Measurements from ENCODE around the gene MCTP1.

The MCTP1 gene

GRCh38 chr5:95075111-95075510, 209.8 kb downstream of the MCTP1 start:
- no peak for DNase-seq (ENCODE audit: low read depth in 3 of 3)

GRCh38 chr5:95072281-95072680, 212.6 kb downstream of the MCTP1 start:
- no peak for DNase-seq (ENCODE audit: low read depth in 3 of 3)

GRCh38 chr5:95070866-95071265, 214.0 kb downstream of the MCTP1 start:
- no peak for DNase-seq (ENCODE audit: low read depth in 3 of 3)

- DNase-seq (ENCODE audit: low read depth in 3 of 3) = no peak
Measured at GRCh38 chr5:95070453-95070852, 214.4 kb downstream of the MCTP1 start.

GRCh38 chr5:95069948-95070347, 214.9 kb downstream of the MCTP1 start:
- no peak for DNase-seq (ENCODE audit: low read depth in 3 of 3)

- DNase-seq (ENCODE audit: low read depth in 3 of 3) = no peak
Measured at GRCh38 chr5:95069021-95069420, 215.9 kb downstream of the MCTP1 start.

- no peak for DNase-seq (ENCODE audit: low read depth in 3 of 3)
Measured at GRCh38 chr5:95068289-95068910, 216.5 kb downstream of the MCTP1 start.

- no peak for DNase-seq (ENCODE audit: low read depth in 3 of 3)
Measured at GRCh38 chr5:95066048-95066447, 218.8 kb downstream of the MCTP1 start.

- no peak for DNase-seq (ENCODE audit: low read depth in 3 of 3)
Measured at GRCh38 chr5:95063492-95063891, 221.4 kb downstream of the MCTP1 start.

GRCh38 chr5:95060098-95060497, 224.8 kb downstream of the MCTP1 start:
- no peak for DNase-seq (ENCODE audit: low read depth in 3 of 3)

GRCh38 chr5:95059636-95060035, 225.3 kb downstream of the MCTP1 start:
- DNase-seq (ENCODE audit: low read depth in 3 of 3) = no peak

GRCh38 chr5:95057615-95058014, 227.3 kb downstream of the MCTP1 start:
- no peak for DNase-seq (ENCODE audit: low read depth in 3 of 3)

GRCh38 chr5:95053253-95053652, 231.6 kb downstream of the MCTP1 start:
- no peak for DNase-seq (ENCODE audit: low read depth in 3 of 3)

- DNase-seq (ENCODE audit: low read depth in 3 of 3) = no peak
Measured at GRCh38 chr5:95050708-95051107, 234.2 kb downstream of the MCTP1 start.

GRCh38 chr5:95048628-95049027, 236.3 kb downstream of the MCTP1 start:
- no peak for DNase-seq (ENCODE audit: low read depth in 3 of 3)

- DNase-seq (ENCODE audit: low read depth in 3 of 3) = no peak
Measured at GRCh38 chr5:95045181-95045965, 239.5 kb downstream of the MCTP1 start.

- no peak for DNase-seq (ENCODE audit: low read depth in 3 of 3)
Measured at GRCh38 chr5:95044096-95044495, 240.8 kb downstream of the MCTP1 start.

- DNase-seq (ENCODE audit: low read depth in 3 of 3) = no peak
Measured at GRCh38 chr5:95043648-95044047, 241.2 kb downstream of the MCTP1 start.

GRCh38 chr5:95043234-95043633, 241.7 kb downstream of the MCTP1 start:
- no peak for DNase-seq (ENCODE audit: low read depth in 3 of 3)

- no peak for DNase-seq (ENCODE audit: low read depth in 3 of 3)
Measured at GRCh38 chr5:95042037-95042436, 242.9 kb downstream of the MCTP1 start.

- DNase-seq (ENCODE audit: low read depth in 3 of 3) = no peak
Measured at GRCh38 chr5:95035891-95036685, 248.8 kb downstream of the MCTP1 start.

- DNase-seq (ENCODE audit: low read depth in 3 of 3) = no peak
Measured at GRCh38 chr5:95032801-95033200, 252.1 kb downstream of the MCTP1 start.
